Neural crest cell (in vitro differentiated cells): ENCODE measurements around the gene ADCY5. TPM values are rescaled to one million over a fixed set of nuclear protein-coding genes. Genes with fewer than 3 reads are reported as not detected.
A peak's percentile ranks its signal among the peaks of the same experiment; 100 is the strongest.

Source experiments
- DNase-seq: peaks from one replicate; pipeline ENCODE4 v3.0.0; 2021; ENCODE audit warnings: low read depth, mixed read lengths, low spot score
- H3K27ac Mint-ChIP-seq: one replicate; pipeline ENCODE4 v1.8.0; 2021; ENCODE audit warnings: mild to moderate bottlenecking, mixed read lengths; ENCODE audit not compliant: unreplicated experiment
- H3K27me3 Mint-ChIP-seq: 2 replicates; pipeline ENCODE4 v1.8.0; 2021; ENCODE audit warnings: low read depth, mild to moderate bottlenecking, mixed read lengths
- H3K36me3 Mint-ChIP-seq: 2 replicates; pipeline ENCODE4 v1.8.0; 2021; ENCODE audit warnings: low read depth, mild to moderate bottlenecking, mixed read lengths
- H3K4me1 Mint-ChIP-seq: 2 replicates; pipeline ENCODE4 v1.8.0; 2021; ENCODE audit warnings: mixed read lengths
- H3K4me3 Mint-ChIP-seq: one replicate; pipeline ENCODE4 v1.8.0; 2021; ENCODE audit warnings: mild to moderate bottlenecking, mixed read lengths
- H3K9me3 Mint-ChIP-seq: 2 replicates; pipeline ENCODE4 v1.8.0; 2021; ENCODE audit warnings: mixed read lengths
- total RNA-seq: library from RNA; stranded (reverse); gene quantifications from 2 replicates; pipeline ENCODE4 v1.2.1, GENCODE V29; 2021
- TF ChIP-seq, protein P1 (sequence below): fragments of 200-600 bp; sonication (generic); conservative IDR thresholded peaks from 2 replicates; pipeline ENCODE4 v1.5.0; 2021; ENCODE audit warnings: antibody characterized with exemption, mild to moderate bottlenecking

Gene ADCY5
- total RNA-seq, 1 donor from 2014 or later = 2.2 TPM

DNA sequence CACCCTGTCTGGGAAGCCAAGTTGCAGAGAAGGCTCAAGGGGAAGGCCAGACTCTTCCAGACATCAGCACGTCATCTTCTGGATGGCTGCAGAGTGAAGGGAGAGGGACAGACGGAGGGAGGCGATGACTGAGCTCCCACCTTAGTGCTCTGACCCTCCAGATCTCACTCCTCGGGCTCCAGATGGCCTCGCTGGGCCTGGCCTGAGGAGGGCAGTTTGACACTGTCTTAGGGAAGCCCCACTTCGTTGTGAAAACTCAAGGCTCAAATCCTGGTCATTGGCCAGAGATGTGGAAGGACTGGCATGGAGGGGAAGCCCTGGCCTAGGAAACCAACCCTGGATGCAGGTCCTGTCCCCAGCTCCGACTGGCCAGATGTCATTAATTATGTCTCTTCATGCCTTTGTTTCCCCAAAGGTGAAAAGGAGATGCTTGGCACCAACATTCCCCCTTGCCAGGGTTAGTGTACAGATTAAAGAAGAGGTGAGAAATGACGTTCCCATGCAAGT, 70.4 kb downstream of the ADCY5 start:
- Mint-ChIP-seq H3K9me3 (no peaks in the 10 kb centered on the region), H3K4me3 (no peak overlapping the region), H3K36me3 (no peaks in the 10 kb centered on the region), H3K27me3 (no peaks in the 10 kb centered on the region), H3K27ac (no peak overlapping the region), H3K4me1 (peaks cover 20% of the 10 kb centered on the region)
- TF ChIP-seq, protein P1, sequence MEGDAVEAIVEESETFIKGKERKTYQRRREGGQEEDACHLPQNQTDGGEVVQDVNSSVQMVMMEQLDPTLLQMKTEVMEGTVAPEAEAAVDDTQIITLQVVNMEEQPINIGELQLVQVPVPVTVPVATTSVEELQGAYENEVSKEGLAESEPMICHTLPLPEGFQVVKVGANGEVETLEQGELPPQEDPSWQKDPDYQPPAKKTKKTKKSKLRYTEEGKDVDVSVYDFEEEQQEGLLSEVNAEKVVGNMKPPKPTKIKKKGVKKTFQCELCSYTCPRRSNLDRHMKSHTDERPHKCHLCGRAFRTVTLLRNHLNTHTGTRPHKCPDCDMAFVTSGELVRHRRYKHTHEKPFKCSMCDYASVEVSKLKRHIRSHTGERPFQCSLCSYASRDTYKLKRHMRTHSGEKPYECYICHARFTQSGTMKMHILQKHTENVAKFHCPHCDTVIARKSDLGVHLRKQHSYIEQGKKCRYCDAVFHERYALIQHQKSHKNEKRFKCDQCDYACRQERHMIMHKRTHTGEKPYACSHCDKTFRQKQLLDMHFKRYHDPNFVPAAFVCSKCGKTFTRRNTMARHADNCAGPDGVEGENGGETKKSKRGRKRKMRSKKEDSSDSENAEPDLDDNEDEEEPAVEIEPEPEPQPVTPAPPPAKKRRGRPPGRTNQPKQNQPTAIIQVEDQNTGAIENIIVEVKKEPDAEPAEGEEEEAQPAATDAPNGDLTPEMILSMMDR = no peak
- DNase-seq = no peak

DNA sequence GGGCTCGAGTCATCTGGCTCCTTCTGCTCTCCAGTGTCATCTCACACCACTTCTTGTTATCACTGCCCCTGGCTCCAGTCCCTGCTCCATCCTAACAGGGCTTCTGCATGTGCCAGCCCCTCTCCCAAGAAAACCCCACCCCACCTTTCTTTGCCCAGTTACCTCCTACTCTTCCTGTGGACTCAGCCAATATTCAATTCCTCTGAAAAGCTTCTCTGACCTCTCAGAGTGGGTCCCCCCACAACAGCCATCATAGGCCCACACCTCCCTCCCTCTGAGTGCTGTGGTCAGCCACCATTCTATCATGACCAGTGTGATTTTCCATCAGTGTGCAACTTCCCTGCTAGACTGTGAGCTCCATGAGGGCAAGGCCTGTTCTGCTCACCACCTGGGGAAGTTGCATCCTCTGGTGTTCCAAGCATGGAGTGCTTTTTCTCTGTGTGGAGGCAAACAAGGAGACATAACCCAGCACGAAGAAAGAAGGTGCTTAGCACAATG, 71.6 kb downstream of the ADCY5 start:
- Mint-ChIP-seq H3K27me3 (no peaks in the 10 kb centered on the region), H3K27ac (peak overlapping the region; percentile 75), H3K4me1 (peaks cover 13% of the 10 kb centered on the region), H3K36me3 (no peaks in the 10 kb centered on the region), H3K9me3 (no peaks in the 10 kb centered on the region), H3K4me3 (no peak overlapping the region)
- TF ChIP-seq, protein P1 = no peak
- no peak for DNase-seq

GRCh38 chr3:123376451-123377242, 72.2 kb downstream of the ADCY5 start:
- no peak for DNase-seq
- Mint-ChIP-seq H3K36me3 (no peaks in the 10 kb centered on the region), H3K27ac (peak overlapping the region; percentile 75), H3K27me3 (no peaks in the 10 kb centered on the region), H3K4me3 (no peak overlapping the region), H3K9me3 (no peaks in the 10 kb centered on the region), H3K4me1 (peaks cover 13% of the 10 kb centered on the region)
- TF ChIP-seq, protein P1 = no peak

- no peaks in the 10 kb centered on the region for H3K9me3 Mint-ChIP-seq
- H3K4me1 Mint-ChIP-seq = peaks cover 13% of the 10 kb centered on the region
- no peaks in the 10 kb centered on the region for H3K27me3 Mint-ChIP-seq
- no peaks in the 10 kb centered on the region for H3K36me3 Mint-ChIP-seq
- H3K27ac Mint-ChIP-seq = no peak overlapping the region
- DNase-seq = no peak
- TF ChIP-seq, protein P1 = no peak
- H3K4me3 Mint-ChIP-seq = no peak overlapping the region
Observed at GRCh38 chr3:123375014-123375940, 73.6 kb downstream of the ADCY5 start.

DNA sequence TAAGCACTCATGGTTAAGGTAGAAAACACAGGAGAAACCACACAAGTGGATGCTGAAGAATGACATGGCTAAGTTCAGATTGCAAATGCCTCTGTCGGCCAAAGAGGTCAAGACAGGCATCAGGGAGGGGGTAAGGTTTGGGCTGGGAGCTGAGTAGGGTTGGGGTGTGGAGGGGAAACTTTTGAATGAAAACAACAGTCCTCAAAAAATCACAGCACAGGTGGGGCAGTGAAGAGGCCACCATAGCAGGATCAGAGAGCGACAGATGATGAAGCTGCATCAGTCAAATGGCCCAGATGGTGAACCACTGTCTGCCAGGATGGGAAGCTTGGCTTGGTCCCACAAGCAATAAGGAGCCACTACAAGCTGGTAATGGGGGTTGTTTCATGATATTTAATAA, 74.9 kb downstream of the ADCY5 start:
- Mint-ChIP-seq H3K4me3 (no peak overlapping the region), H3K9me3 (no peaks in the 10 kb centered on the region), H3K27me3 (no peaks in the 10 kb centered on the region), H3K4me1 (peaks cover 13% of the 10 kb centered on the region), H3K27ac (peak overlapping the region; percentile 85), H3K36me3 (no peaks in the 10 kb centered on the region)
- no peak for DNase-seq
- TF ChIP-seq, protein P1 = no peak
